HepG2 (cell line): ENCODE measurements around the gene GPS1. TPM values are rescaled to one million over a fixed set of nuclear protein-coding genes. Genes with fewer than 3 reads are reported as not detected.

Experiments
- ATF3 ChIP-seq: sonication (generic); formaldehyde crosslinking; IDR thresholded peaks from 2 replicates; pipeline ENCODE4 v1.4.0; 2020; ENCODE audit warnings: missing genetic modification reagents
- ATM ChIP-seq: fragments of 450-650 bp; IDR thresholded peaks from 2 replicates; pipeline ENCODE4 v1.7.1; 2017; ENCODE audit warnings: mild to moderate bottlenecking, borderline replicate concordance
- ETS1 ChIP-seq: sonication (generic); formaldehyde crosslinking; IDR thresholded peaks from 2 replicates; pipeline ENCODE4 v1.4.0; 2020; ENCODE audit warnings: missing genetic modification reagents
- KMT2A ChIP-seq: sonication (generic); formaldehyde crosslinking; IDR thresholded peaks from 2 replicates; pipeline ENCODE4 v1.4.0; 2020; ENCODE audit warnings: missing genetic modification reagents
- PBX3 ChIP-seq: sonication (generic); formaldehyde crosslinking; IDR thresholded peaks from 2 replicates; pipeline ENCODE4 v1.8.1; 2023; ENCODE audit warnings: missing genetic modification reagents, inconsistent platforms, borderline replicate concordance
- RCOR2 ChIP-seq: IDR thresholded peaks from 2 replicates; pipeline ENCODE4 v1.6.1; 2016; ENCODE audit warnings: missing biosample characterization, missing genetic modification reagents
- ZNF12 ChIP-seq: sonication (generic); formaldehyde crosslinking; IDR thresholded peaks from 2 replicates; pipeline ENCODE4 v1.5.0; 2020; ENCODE audit warnings: missing genetic modification reagents
- ZNF143 ChIP-seq: sonication (generic); formaldehyde crosslinking; IDR thresholded peaks from 2 replicates; pipeline ENCODE4 v1.4.0; 2020; ENCODE audit warnings: missing genetic modification reagents
- ZNF33A ChIP-seq: sonication (generic); formaldehyde crosslinking; IDR thresholded peaks from 2 replicates; pipeline ENCODE4 v1.5.1; 2020; ENCODE audit warnings: missing genetic modification reagents, mild to moderate bottlenecking, moderate library complexity, borderline replicate concordance
- polyA plus RNA-seq, 8 experiments: library from polyadenylated mRNA; depleted of rRNA in 3 of 8; stranded (reverse) in 7 of 8; unstranded in 1 of 8; fragments of >200 nt; fragmentation: Illumina TruSeq in 4 of 8; extraction: Trizol in 4 of 8; gene quantifications; 2 replicates each; pipeline versions ENCODE4 v1.2.1 to v1.2.3, GENCODE V29; 2011 to 2016; ENCODE audit warnings: low read depth in 4 of 8, missing spikeins in 1 of 8, mixed read lengths in 1 of 8; ENCODE audit not compliant: insufficient read depth in 1 of 8
- total RNA-seq, 5 experiments: library from RNA; depleted of rRNA; stranded (reverse); fragments of >200 nt; fragmentation: Illumina TruSeq; extraction: Trizol; gene quantifications; 2 replicates each; pipeline ENCODE4 v1.2.3, GENCODE V29; 2016; ENCODE audit warnings: low read depth in 1 of 5
- TF ChIP-seq, protein P1 (sequence below): sonication (generic); formaldehyde crosslinking; IDR thresholded peaks from 2 replicates; pipeline ENCODE4 v1.4.0; 2020; ENCODE audit warnings: mild to moderate bottlenecking, missing genetic modification reagents
- TF ChIP-seq, protein P2 (sequence below): sonication (generic); formaldehyde crosslinking; conservative IDR thresholded peaks from 2 replicates; pipeline ENCODE4 v1.5.0; 2020; ENCODE audit warnings: missing genetic modification reagents

GPS1 gene
- total and polyA plus RNA-seq, 2 of the 13 experiments (the other 11 are each of a cell fraction or from before 2014, with no cell fraction given): 124 to 128 TPM

- TF ChIP-seq, protein P1, sequence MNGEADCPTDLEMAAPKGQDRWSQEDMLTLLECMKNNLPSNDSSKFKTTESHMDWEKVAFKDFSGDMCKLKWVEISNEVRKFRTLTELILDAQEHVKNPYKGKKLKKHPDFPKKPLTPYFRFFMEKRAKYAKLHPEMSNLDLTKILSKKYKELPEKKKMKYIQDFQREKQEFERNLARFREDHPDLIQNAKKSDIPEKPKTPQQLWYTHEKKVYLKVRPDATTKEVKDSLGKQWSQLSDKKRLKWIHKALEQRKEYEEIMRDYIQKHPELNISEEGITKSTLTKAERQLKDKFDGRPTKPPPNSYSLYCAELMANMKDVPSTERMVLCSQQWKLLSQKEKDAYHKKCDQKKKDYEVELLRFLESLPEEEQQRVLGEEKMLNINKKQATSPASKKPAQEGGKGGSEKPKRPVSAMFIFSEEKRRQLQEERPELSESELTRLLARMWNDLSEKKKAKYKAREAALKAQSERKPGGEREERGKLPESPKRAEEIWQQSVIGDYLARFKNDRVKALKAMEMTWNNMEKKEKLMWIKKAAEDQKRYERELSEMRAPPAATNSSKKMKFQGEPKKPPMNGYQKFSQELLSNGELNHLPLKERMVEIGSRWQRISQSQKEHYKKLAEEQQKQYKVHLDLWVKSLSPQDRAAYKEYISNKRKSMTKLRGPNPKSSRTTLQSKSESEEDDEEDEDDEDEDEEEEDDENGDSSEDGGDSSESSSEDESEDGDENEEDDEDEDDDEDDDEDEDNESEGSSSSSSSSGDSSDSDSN (CRISPR knock-in tag): peak; percentile 74
- TF ChIP-seq ZNF12: peak; percentile 73; the same call in 1 of the 2 replicates
- no peak for TF ChIP-seq RCOR2 (CRISPR knock-in tag)
- peak; percentile 75 for TF ChIP-seq KMT2A
- TF ChIP-seq ZNF33A (CRISPR knock-in tag): no peak
- no peak; the same call in 1 of the 2 replicates for TF ChIP-seq ZNF143 (CRISPR knock-in tag)
- no peak; the same call in 1 of the 2 replicates for TF ChIP-seq ATF3 (CRISPR knock-in tag)
- no peak for TF ChIP-seq ATM
- TF ChIP-seq, protein P2, sequence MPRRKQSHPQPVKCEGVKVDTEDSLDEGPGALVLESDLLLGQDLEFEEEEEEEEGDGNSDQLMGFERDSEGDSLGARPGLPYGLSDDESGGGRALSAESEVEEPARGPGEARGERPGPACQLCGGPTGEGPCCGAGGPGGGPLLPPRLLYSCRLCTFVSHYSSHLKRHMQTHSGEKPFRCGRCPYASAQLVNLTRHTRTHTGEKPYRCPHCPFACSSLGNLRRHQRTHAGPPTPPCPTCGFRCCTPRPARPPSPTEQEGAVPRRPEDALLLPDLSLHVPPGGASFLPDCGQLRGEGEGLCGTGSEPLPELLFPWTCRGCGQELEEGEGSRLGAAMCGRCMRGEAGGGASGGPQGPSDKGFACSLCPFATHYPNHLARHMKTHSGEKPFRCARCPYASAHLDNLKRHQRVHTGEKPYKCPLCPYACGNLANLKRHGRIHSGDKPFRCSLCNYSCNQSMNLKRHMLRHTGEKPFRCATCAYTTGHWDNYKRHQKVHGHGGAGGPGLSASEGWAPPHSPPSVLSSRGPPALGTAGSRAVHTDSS: 0 out of 2 replicates have a peak, but pooled peaks have one; percentile 35
- no peak for TF ChIP-seq PBX3
- no peak for TF ChIP-seq ETS1 (CRISPR knock-in tag)
These were observed 30.4 kb upstream of the GPS1 start (continued) for GRCh38 chr17:82021107-82021899.
